ENCODE measurements around the gene DOCK2.

The DOCK2 gene

GRCh38 chr5:169901896-169902295, 264.8 kb downstream of the DOCK2 start:
- no peak overlapping the region for H3K27ac ChIP-seq
- no peak for TF ChIP-seq ZFX (IDR thresholded peaks at IDR 0.05; ENCODE audit: borderline replicate concordance)
- TF ChIP-seq, protein P1, sequence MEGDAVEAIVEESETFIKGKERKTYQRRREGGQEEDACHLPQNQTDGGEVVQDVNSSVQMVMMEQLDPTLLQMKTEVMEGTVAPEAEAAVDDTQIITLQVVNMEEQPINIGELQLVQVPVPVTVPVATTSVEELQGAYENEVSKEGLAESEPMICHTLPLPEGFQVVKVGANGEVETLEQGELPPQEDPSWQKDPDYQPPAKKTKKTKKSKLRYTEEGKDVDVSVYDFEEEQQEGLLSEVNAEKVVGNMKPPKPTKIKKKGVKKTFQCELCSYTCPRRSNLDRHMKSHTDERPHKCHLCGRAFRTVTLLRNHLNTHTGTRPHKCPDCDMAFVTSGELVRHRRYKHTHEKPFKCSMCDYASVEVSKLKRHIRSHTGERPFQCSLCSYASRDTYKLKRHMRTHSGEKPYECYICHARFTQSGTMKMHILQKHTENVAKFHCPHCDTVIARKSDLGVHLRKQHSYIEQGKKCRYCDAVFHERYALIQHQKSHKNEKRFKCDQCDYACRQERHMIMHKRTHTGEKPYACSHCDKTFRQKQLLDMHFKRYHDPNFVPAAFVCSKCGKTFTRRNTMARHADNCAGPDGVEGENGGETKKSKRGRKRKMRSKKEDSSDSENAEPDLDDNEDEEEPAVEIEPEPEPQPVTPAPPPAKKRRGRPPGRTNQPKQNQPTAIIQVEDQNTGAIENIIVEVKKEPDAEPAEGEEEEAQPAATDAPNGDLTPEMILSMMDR (IDR thresholded peaks at IDR 0.05) = no peak

- TF ChIP-seq, protein P1 (IDR thresholded peaks at IDR 0.05) = no peak
- TF ChIP-seq ZFX (IDR thresholded peaks at IDR 0.05; ENCODE audit: borderline replicate concordance) = no peak
- no peak overlapping the region for H3K27ac ChIP-seq
Measured at GRCh38 chr5:169904059-169904458, 267.0 kb downstream of the DOCK2 start.

GRCh38 chr5:169904508-169904907, 267.4 kb downstream of the DOCK2 start:
- TF ChIP-seq, protein P1 (IDR thresholded peaks at IDR 0.05) = no peak
- no peak for TF ChIP-seq ZFX (IDR thresholded peaks at IDR 0.05; ENCODE audit: borderline replicate concordance)
- no peak overlapping the region for H3K27ac ChIP-seq

- TF ChIP-seq ZFX (IDR thresholded peaks at IDR 0.05; ENCODE audit: borderline replicate concordance) = no peak
- TF ChIP-seq, protein P1 (IDR thresholded peaks at IDR 0.05) = no peak
- H3K27ac ChIP-seq = no peak overlapping the region
Measured at GRCh38 chr5:169905017-169905416, 267.9 kb downstream of the DOCK2 start.

DNA sequence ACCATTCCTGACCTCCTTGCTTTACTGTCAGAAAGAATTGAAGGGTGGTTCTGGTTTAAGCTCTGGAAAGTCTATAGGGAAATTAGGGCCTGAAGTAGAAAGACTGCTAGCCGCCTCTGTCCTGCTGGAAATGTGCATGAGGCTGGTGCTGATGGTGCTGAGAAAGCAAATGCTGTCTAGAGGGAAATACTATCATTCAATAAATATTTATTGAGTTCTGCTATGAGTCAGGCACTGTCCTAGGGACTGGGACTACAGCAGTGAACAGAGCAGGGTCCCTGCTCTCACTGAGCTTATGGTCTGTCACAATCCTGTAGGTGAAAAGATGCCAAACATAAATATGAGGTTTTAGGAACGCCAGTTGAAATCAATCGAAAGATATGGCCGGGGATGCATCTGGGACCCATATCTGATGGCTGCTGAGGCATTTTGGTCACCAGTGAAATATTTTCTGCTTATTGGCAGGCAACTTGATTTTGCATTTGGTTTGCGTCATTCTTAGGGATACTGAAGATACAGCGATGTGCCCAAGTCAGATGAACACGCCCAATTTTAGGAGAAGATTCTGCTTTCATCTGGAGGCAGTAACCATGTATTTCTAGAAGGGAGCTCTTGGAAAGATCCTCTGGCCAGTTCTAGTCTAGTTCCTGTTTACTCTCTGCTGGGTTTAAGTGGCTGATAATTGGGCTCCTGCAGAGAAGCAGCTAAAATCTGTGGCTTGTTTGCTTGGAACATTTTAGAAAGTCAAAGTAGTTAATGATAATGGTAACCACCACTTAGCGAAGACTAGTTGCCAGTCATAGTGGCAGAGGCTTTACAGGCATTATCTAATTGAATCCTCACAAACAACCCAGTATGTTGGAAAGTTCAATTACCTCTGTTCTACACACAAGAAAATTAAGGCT, 269.9 kb downstream of the DOCK2 start:
- TF ChIP-seq, protein P1 (IDR thresholded peaks at IDR 0.05) = no peak
- no peak for TF ChIP-seq ZFX (IDR thresholded peaks at IDR 0.05; ENCODE audit: borderline replicate concordance)

DNA sequence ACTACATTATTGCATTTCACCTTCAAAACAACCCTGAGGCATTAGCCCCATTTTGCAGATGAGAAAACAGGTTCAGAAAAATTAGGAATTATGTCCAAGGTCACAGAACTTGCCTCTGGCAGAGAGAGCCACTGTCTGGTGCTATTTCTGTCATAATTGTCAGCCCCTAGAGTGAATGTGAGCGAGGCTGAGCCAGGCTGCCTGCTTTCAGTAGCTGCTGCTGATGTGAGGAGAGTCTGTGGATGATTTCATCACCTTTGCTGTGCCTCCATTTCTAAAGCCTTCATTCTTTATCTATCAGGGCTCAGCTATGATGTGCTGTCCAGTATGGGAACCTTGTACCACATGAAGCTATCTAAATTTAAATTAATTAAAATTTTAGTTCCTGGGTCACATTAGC, 271.8 kb downstream of the DOCK2 start:
- H3K27ac ChIP-seq = no peak overlapping the region
- no peak for TF ChIP-seq ZFX (IDR thresholded peaks at IDR 0.05; ENCODE audit: borderline replicate concordance)
- TF ChIP-seq, protein P1 (IDR thresholded peaks at IDR 0.05) = no peak

More for the DNA sequence above, 269.9 kb downstream of the DOCK2 start:
- H3K27ac ChIP-seq = no peak overlapping the region

DNA sequence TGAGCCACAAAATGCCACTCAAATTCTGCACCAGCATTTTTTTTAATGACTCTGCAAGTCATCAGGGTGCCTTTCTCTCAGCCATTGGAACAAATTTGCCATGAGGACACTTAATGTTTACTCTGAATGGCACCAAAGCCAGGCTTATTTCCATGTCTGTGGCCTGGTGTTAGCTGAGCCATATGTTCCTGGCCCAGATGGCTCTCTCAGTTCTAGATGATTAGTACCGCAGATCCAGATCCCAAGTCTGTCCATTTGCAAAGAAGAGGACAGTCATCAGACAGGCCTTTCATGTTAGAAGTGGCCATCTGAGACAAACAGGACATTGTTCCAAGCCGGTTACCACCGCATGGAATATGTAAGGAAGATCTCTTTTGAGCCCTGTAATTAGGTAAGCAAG, 272.9 kb downstream of the DOCK2 start:
- no peak overlapping the region for H3K27ac ChIP-seq
- no peak for TF ChIP-seq ZFX (IDR thresholded peaks at IDR 0.05; ENCODE audit: borderline replicate concordance)
- TF ChIP-seq, protein P1 (IDR thresholded peaks at IDR 0.05) = no peak
